Endothelial cell of umbilical vein (primary cell): Measurements from ENCODE around the gene NIN. TPM values are rescaled to one million over a fixed set of nuclear protein-coding genes. Genes with fewer than 3 reads are reported as not detected.

Experiments used
- BruUV-seq: library from RNA; stranded (reverse); fragments of 400-500 nt; replicated peaks from 2 replicates; lab custom pipeline; 2021; lab: Mats Ljungman, UMichigan
- CTCF ChIA-PET: fragments of 300-600, 350-600 bp; sonication (Branson Sonifier 250); formaldehyde crosslinking; loops from one replicate; lab custom pipeline; 2021; ENCODE audit warnings: antibody characterized with exemption, inconsistent platforms; lab: Charles Lee
- POLR2A ChIA-PET: fragments of 300-600, 350-600 bp; sonication (Branson Sonifier 250); formaldehyde crosslinking; loops from one replicate; lab custom pipeline; 2021; ENCODE audit warnings: antibody characterized with exemption, inconsistent platforms; lab: Charles Lee
- DNase-seq: peaks from one replicate; pipeline ENCODE4 v3.0.0-alpha.2; 2011; ENCODE audit warnings: low read depth, low spot score
- FAIRE-seq: peaks from 2 replicates; lab custom pipeline; 2011; peaks lifted over from hg19 to GRCh38; lab: Jason Lieb, UNC
- H2AFZ ChIP-seq: 2 replicates; pipeline ENCODE4 v1.6.0; 2012; ENCODE audit warnings: low read depth, low read length, control low read depth, inconsistent platforms
- H3K27ac ChIP-seq: 2 replicates; pipeline ENCODE4 v1.5.1; 2011; ENCODE audit warnings: low read depth, mild to moderate bottlenecking, control low read depth, low read length, moderate library complexity; ENCODE audit not compliant: insufficient read depth
- H3K27me3 ChIP-seq, 2 experiments: 2 replicates each; pipeline versions ENCODE4 v1.6.0 to v1.6.1; 2011; ENCODE audit warnings: low read length in 2 of 2, mixed read lengths in 1 of 2; ENCODE audit not compliant: control insufficient read depth in 2 of 2, insufficient read depth in 2 of 2
- H3K36me3 ChIP-seq, 2 experiments: 2 replicates in 1 of 2; 3 replicates in 1 of 2; pipeline ENCODE4 v1.5.1; 2011; ENCODE audit warnings: low read length in 2 of 2, mild to moderate bottlenecking in 1 of 2, moderate library complexity in 1 of 2; ENCODE audit not compliant: control insufficient read depth in 2 of 2, insufficient read depth in 2 of 2; ENCODE audit errors: extremely low read depth in 1 of 2
- H3K4me1 ChIP-seq: 3 replicates; pipeline ENCODE4 v1.5.1; 2011; ENCODE audit warnings: mild to moderate bottlenecking, low read length; ENCODE audit not compliant: control insufficient read depth, insufficient read depth; ENCODE audit errors: extremely low read depth
- H3K4me2 ChIP-seq: 2 replicates; pipeline ENCODE4 v1.6.1; 2011; ENCODE audit warnings: low read length, control low read depth, mixed read lengths; ENCODE audit not compliant: insufficient read depth
- H3K4me3 ChIP-seq, 3 experiments: fragments of 200-600 bp in 1 of 3; sonication (generic), shearing (Covaris generic) in 1 of 3; replicated peaks in 1 of 3; 2 replicates each; pipeline ENCODE4 v1.5.1; 2011 to 2016; ENCODE audit warnings: control low read depth in 3 of 3, low read length in 3 of 3, mild to moderate bottlenecking in 2 of 3, inconsistent platforms in 1 of 3, low read depth in 1 of 3, moderate library complexity in 1 of 3; ENCODE audit not compliant: insufficient read depth in 1 of 3
- H3K79me2 ChIP-seq: 2 replicates; pipeline ENCODE4 v1.6.0; 2012; ENCODE audit warnings: low read length, inconsistent platforms; ENCODE audit not compliant: control insufficient read depth, insufficient read depth
- H3K9ac ChIP-seq: replicated peaks from 2 replicates; pipeline ENCODE3; 2011; ENCODE audit warnings: low read length, control low read depth; ENCODE audit not compliant: insufficient read depth; ENCODE audit errors: extremely low read depth
- H3K9me1 ChIP-seq: replicated peaks from 3 replicates; pipeline ENCODE4 v1.6.0; 2011; ENCODE audit warnings: mild to moderate bottlenecking, low read length; ENCODE audit not compliant: control insufficient read depth, insufficient read depth; ENCODE audit errors: extremely low read depth
- H3K9me3 ChIP-seq: replicated peaks from 2 replicates; pipeline ENCODE4 v1.5.1; 2012; ENCODE audit warnings: low read length, inconsistent platforms; ENCODE audit not compliant: control insufficient read depth, insufficient read depth
- H4K20me1 ChIP-seq: replicated peaks from 2 replicates; pipeline ENCODE3; 2011; ENCODE audit warnings: mild to moderate bottlenecking, low read length; ENCODE audit not compliant: control insufficient read depth, insufficient read depth; ENCODE audit errors: extremely low read depth
- CTCF ChIP-seq, 2 donors: IDR thresholded peaks; 1 replicate in 1 of 2; 2 replicates in 1 of 2; pipeline ENCODE4 v1.5.1; 2011; ENCODE audit warnings: low read length in 2 of 2, mild to moderate bottlenecking in 2 of 2, moderate library complexity in 2 of 2, control low read depth in 1 of 2, inconsistent platforms in 1 of 2, low read depth in 1 of 2; ENCODE audit not compliant: insufficient read depth in 1 of 2; ENCODE audit errors: extremely low read depth in 1 of 2
- EZH2 ChIP-seq: IDR thresholded peaks from 2 replicates; pipeline ENCODE4 v1.6.1; 2012; ENCODE audit warnings: borderline replicate concordance, low read depth, mild to moderate bottlenecking, moderate library complexity, low read length, inconsistent platforms; ENCODE audit not compliant: severe bottlenecking
- FOS ChIP-seq: IDR thresholded peaks from 2 replicates; pipeline ENCODE4 v1.6.1; 2011; ENCODE audit warnings: mild to moderate bottlenecking, low read length, moderate library complexity, borderline replicate concordance; ENCODE audit not compliant: insufficient read depth
- GATA2 ChIP-seq: IDR thresholded peaks from 2 replicates; pipeline ENCODE4 v1.7.0; 2011; ENCODE audit warnings: low read depth, mild to moderate bottlenecking, moderate library complexity, mixed read lengths, low read length; ENCODE audit not compliant: insufficient read length, insufficient read depth
- JUN ChIP-seq: IDR thresholded peaks from 2 replicates; pipeline ENCODE4 v1.6.1; 2011; ENCODE audit warnings: borderline replicate concordance, low read depth; ENCODE audit not compliant: insufficient read length, insufficient read depth
- MAX ChIP-seq: IDR thresholded peaks from 2 replicates; pipeline ENCODE4 v1.6.1; 2011; ENCODE audit not compliant: insufficient read depth, insufficient read length
- MYC ChIP-seq: IDR thresholded peaks from one replicate; pipeline ENCODE4 v1.6.1; 2011; ENCODE audit warnings: mild to moderate bottlenecking, low read depth, low read length
- POLR2A ChIP-seq: IDR thresholded peaks from 2 replicates; pipeline ENCODE4 v1.6.1; 2012; ENCODE audit warnings: low read depth, mild to moderate bottlenecking, control low read depth, low read length
- POLR2AphosphoS5 ChIP-seq: IDR thresholded peaks from 2 replicates; pipeline ENCODE4 v1.6.1; 2012; ENCODE audit warnings: low read depth, mild to moderate bottlenecking, control low read depth, low read length, moderate library complexity; ENCODE audit not compliant: insufficient read depth
- dilution Hi-C: fragments of 300-500 bp; cut with MboI; formaldehyde crosslinking; loops from one replicate; pipeline ENCODE4 v1.15.0; 2019; ENCODE audit warnings: low sequenced_read_pairs; ENCODE audit not compliant: extremely low pct_ligation_motif_present
- intact Hi-C: fragments of 100-400 bp; cut with micrococcal nuclease; formaldehyde crosslinking; loops from one replicate; pipeline ENCODE4 v1.10.0; 2022
- polyA plus RNA-seq, 4 experiments: library from polyadenylated mRNA; depleted of rRNA in 3 of 4; stranded (reverse) in 3 of 4; unstranded in 1 of 4; fragments of >200 nt; gene quantifications; 2 replicates each; pipeline versions ENCODE4 v1.2.1 to v1.2.3, GENCODE V29; 2011 to 2012; ENCODE audit warnings: missing spikeins in 1 of 4
- total RNA-seq: library from RNA; stranded (reverse); gene quantifications from 2 replicates; pipeline ENCODE4 v1.2.3, GENCODE V29; 2021

The NIN gene
- total and polyA plus RNA-seq, 2 donors (not counting 3 experiments of a cell fraction or from before 2014, with no cell fraction given): 7.1 to 76.3 TPM

GRCh38 chr14:50733494-50733893 is 97.5 kb downstream of the NIN start:
- Histone ChIP-seq H3K9me1 (no peaks in the 10 kb centered on the region), H3K79me2 (no peaks in the 10 kb centered on the region), H3K9ac (no peak overlapping the region), H2AFZ (no peak overlapping the region), H3K27ac (no peak overlapping the region), H3K4me3 (no peak overlapping the region), H3K9me3 (no peaks in the 10 kb centered on the region), H3K36me3 (peaks cover 12 to 19% of the 10 kb centered on the region in 2 experiments), H3K4me2 (no peak overlapping the region), H3K27me3 (no peaks in the 10 kb centered on the region), H4K20me1 (no peaks in the 10 kb centered on the region), H3K4me1 (no peaks in the 10 kb centered on the region)
- FAIRE-seq: no peak
- dilution Hi-C loops: no loop called here
- no TSS peak for BruUV-seq
- TF ChIP-seq JUN (no peak), MYC (no peak), POLR2A (no peak), CTCF (IDR thresholded peaks at IDR 0.05; ENCODE audit: extremely low read depth in 1 of 2, insufficient read depth in 1 of 2, low read depth in 1 of 2, low read length in 2 of 2) (no peak), EZH2 (no peak), GATA2 (no peak), FOS (no peak), POLR2AphosphoS5 (no peak), MAX (no peak)
- DNase-seq: no peak
- POLR2A ChIA-PET: no interaction called here
- intact Hi-C loops: no loop called here
- CTCF ChIA-PET: interaction anchor here (5.7 kb wide), 1 partner anchor 126 kb away, joined by 30 read pairs; no protein-coding TSS in a partner anchor
